NT2/D1 (cell line): Measurements from ENCODE around the gene MAST1.

Experiments used
- DNase-seq: peaks from one replicate; pipeline ENCODE4 v3.0.0-alpha.2; 2011; ENCODE audit warnings: low read depth, low spot score
- H3K27me3 ChIP-seq: 2 replicates; pipeline ENCODE4 v1.6.0; 2011; ENCODE audit warnings: mild to moderate bottlenecking; ENCODE audit not compliant: insufficient read length, insufficient read depth
- H3K36me3 ChIP-seq: 2 replicates; pipeline ENCODE4 v1.6.1; 2011; ENCODE audit warnings: mild to moderate bottlenecking, low read length, mixed read lengths; ENCODE audit not compliant: insufficient read depth, insufficient read length
- H3K4me1 ChIP-seq: 2 replicates; pipeline ENCODE4 v1.5.1; 2011; ENCODE audit not compliant: insufficient read depth, insufficient read length
- H3K4me3 ChIP-seq: 2 replicates; pipeline ENCODE4 v1.5.1; 2011; ENCODE audit warnings: low read depth; ENCODE audit not compliant: insufficient read length
- H3K9ac ChIP-seq: 2 replicates; pipeline ENCODE4 v1.6.0; 2011; ENCODE audit warnings: low read depth; ENCODE audit not compliant: insufficient read length
- H3K9me3 ChIP-seq: 2 replicates; pipeline ENCODE4 v1.5.1; 2011; ENCODE audit warnings: mild to moderate bottlenecking, low read length; ENCODE audit not compliant: insufficient read depth
- SUZ12 ChIP-seq: IDR thresholded peaks from 2 replicates; pipeline ENCODE4 v1.6.1; 2011; ENCODE audit not compliant: insufficient read length, insufficient read depth; ENCODE audit errors: extremely low read depth
- YY1 ChIP-seq: IDR thresholded peaks from 2 replicates; pipeline ENCODE4 v1.6.1; 2011; ENCODE audit not compliant: insufficient read length, insufficient read depth
- ZNF274 ChIP-seq: IDR thresholded peaks from 2 replicates; pipeline ENCODE4 v1.6.1; 2011; ENCODE audit warnings: mild to moderate bottlenecking, low read depth, low read length

Gene MAST1

GRCh38 chr19:12792051-12792852 is 46.1 kb upstream of the MAST1 start:
- Histone ChIP-seq H3K9ac (peak overlapping the region; percentile 95), H3K4me1 (peaks cover 22% of the 10 kb centered on the region), H3K4me3 (peak overlapping the region; percentile 72), H3K27me3 (peaks cover 25% of the 10 kb centered on the region), H3K9me3 (no peaks in the 10 kb centered on the region), H3K36me3 (peaks cover 8% of the 10 kb centered on the region)
- no peak for DNase-seq
- no peak for TF ChIP-seq SUZ12
- no peak for TF ChIP-seq ZNF274
- no peak for TF ChIP-seq YY1

GRCh38 chr19:12792853-12793289 is 45.4 kb upstream of the MAST1 start:
- Histone ChIP-seq H3K4me1 (peaks cover 22% of the 10 kb centered on the region), H3K9ac (peak overlapping the region; percentile 95), H3K36me3 (peaks cover 8% of the 10 kb centered on the region), H3K4me3 (peak overlapping the region; percentile 72), H3K9me3 (no peaks in the 10 kb centered on the region), H3K27me3 (peaks cover 25% of the 10 kb centered on the region)
- TF ChIP-seq SUZ12 (no peak), YY1 (no peak), ZNF274 (no peak)
- no peak for DNase-seq

GRCh38 chr19:12793290-12794195 is 44.8 kb upstream of the MAST1 start:
- H3K9me3 ChIP-seq: no peaks in the 10 kb centered on the region
- H3K4me3 ChIP-seq: peak overlapping the region; percentile 72
- TF ChIP-seq ZNF274: no peak
- TF ChIP-seq YY1: no peak
- no peak for TF ChIP-seq SUZ12
- H3K4me1 ChIP-seq: peaks cover 19% of the 10 kb centered on the region
- peaks cover 8% of the 10 kb centered on the region for H3K36me3 ChIP-seq
- peak; percentile 85 for DNase-seq
- H3K9ac ChIP-seq: peak overlapping the region; percentile 95
- peaks cover 25% of the 10 kb centered on the region for H3K27me3 ChIP-seq

- peaks cover 14% of the 10 kb centered on the region for H3K36me3 ChIP-seq
- H3K4me1 ChIP-seq: peaks cover 13% of the 10 kb centered on the region
- TF ChIP-seq YY1 (no peak), SUZ12 (no peak), ZNF274 (no peak)
- peaks cover 25% of the 10 kb centered on the region for H3K27me3 ChIP-seq
- H3K9me3 ChIP-seq: no peaks in the 10 kb centered on the region
- no peak for DNase-seq
- peak overlapping the region; percentile 72 for H3K4me3 ChIP-seq
- H3K9ac ChIP-seq: peak overlapping the region; percentile 95
Observed at GRCh38 chr19:12794196-12794941, 43.9 kb upstream of the MAST1 start.

- DNase-seq: no peak
- H3K27me3 ChIP-seq: peaks cover 25% of the 10 kb centered on the region
- no peak overlapping the region for H3K9ac ChIP-seq
- peaks cover 20% of the 10 kb centered on the region for H3K36me3 ChIP-seq
- H3K9me3 ChIP-seq: no peaks in the 10 kb centered on the region
- H3K4me1 ChIP-seq: peaks cover 15% of the 10 kb centered on the region
- no peak overlapping the region for H3K4me3 ChIP-seq
- no peak for TF ChIP-seq YY1
- no peak for TF ChIP-seq ZNF274
- TF ChIP-seq SUZ12: no peak
Observed at GRCh38 chr19:12794971-12795381, 43.3 kb upstream of the MAST1 start.

GRCh38 chr19:12796146-12797071 is 41.9 kb upstream of the MAST1 start:
- Histone ChIP-seq H3K36me3 (peaks cover 29% of the 10 kb centered on the region), H3K27me3 (peaks cover 15% of the 10 kb centered on the region), H3K9me3 (no peaks in the 10 kb centered on the region), H3K4me3 (no peak overlapping the region), H3K9ac (peak overlapping the region; percentile 58), H3K4me1 (peaks cover 13% of the 10 kb centered on the region)
- no peak for TF ChIP-seq SUZ12
- TF ChIP-seq ZNF274: no peak
- no peak for TF ChIP-seq YY1
- peak; percentile 84 for DNase-seq
